GM18520 (cell line): ENCODE measurements around the gene SLC16A4.

ENCODE experiments used
- ATAC-seq: cut with Tn5 transposase; IDR thresholded peaks from one replicate; pipeline ENCODE4 v1.9.1; 2021; ENCODE audit not compliant: unreplicated experiment

The SLC16A4 gene

GRCh38 chr1:110361856-110362255, 29.0 kb downstream of the SLC16A4 start:
- ATAC-seq = no peak

DNA sequence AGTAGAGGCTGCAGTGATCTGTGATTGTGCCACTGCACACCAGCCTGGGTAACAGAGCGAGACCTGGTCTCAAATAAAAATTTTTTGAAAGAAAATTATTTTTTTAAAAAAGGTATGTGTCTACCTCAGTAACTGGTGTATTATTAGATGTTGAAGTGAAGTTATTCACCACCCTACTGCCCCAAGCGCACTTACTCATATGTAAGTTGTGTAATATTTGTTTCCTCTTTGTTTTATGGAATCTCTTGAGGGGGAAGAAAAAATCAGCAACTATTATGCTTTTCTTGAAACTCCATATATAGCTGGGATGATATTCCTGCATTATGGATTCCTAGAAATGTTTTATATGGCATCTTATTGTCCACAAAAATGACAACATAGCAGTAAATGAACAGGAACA, 30.4 kb downstream of the SLC16A4 start:
- no peak for ATAC-seq

- no peak for ATAC-seq
Observed at GRCh38 chr1:110356379-110356778, 34.4 kb downstream of the SLC16A4 start.

DNA sequence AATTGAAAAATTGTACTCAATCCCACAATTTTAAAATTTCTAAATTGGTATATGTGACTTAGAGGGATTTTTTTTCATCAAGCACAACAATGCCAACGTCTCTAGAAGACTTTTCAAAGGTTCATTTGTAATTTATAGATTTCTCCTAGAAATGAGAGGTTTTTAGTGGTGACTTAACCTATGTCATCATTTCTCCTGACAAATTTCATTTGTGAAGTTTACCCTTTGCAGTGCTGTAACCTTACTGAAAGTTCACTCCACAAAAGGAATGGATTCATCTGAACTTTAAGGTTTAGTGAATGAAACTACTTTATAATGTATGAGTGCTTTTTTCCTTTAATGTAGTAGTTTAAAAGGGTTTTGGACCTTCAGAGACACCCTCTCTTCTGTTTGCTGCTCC, 35.5 kb downstream of the SLC16A4 start:
- ATAC-seq = no peak

GRCh38 chr1:110350360-110350759, 40.5 kb downstream of the SLC16A4 start:
- no peak for ATAC-seq

DNA sequence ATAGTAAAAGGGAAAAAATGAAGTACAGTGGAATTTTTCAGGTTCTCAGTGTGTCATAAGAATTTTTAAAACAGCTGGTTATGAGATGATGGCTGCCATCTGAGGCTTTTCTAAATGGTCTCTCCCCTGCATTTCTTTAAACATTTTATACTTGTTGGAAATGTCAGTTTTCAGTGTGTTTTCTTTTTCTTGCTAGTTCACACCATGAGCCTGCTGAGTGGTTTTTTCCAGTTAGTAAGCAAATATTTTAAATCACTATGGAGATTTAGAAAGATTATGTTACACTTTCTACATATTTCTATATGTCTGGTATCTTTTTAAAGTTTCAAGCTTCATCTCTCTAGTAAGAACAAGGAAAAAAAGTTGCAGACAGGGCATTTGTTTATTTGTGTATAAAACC, 42.1 kb downstream of the SLC16A4 start:
- no peak for ATAC-seq

GRCh38 chr1:110348050-110348449, 42.8 kb downstream of the SLC16A4 start:
- no peak for ATAC-seq

GRCh38 chr1:110347182-110347893, 43.5 kb downstream of the SLC16A4 start:
- no peak for ATAC-seq

DNA sequence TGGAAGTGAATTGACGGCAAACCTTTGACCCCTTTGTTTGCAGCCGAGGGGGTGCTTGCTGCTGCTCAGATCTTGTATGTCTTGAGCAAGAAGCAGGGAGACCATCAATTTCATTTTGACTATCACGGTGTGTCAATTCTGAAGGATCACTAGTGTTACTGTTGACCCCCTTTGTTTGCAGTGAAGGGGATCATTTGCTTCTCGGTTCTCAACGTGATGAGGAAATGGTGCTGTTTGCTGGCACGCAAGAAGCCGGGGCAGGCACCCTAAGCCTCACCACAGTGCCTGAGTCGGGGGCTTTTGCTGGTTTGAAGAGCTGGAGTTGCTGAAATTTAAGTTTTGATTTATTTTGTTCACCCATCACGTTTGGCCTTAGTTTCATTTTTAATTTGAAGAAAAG, 44.1 kb downstream of the SLC16A4 start:
- no peak for ATAC-seq

GRCh38 chr1:110345480-110345879, 45.3 kb downstream of the SLC16A4 start:
- ATAC-seq = no peak

DNA sequence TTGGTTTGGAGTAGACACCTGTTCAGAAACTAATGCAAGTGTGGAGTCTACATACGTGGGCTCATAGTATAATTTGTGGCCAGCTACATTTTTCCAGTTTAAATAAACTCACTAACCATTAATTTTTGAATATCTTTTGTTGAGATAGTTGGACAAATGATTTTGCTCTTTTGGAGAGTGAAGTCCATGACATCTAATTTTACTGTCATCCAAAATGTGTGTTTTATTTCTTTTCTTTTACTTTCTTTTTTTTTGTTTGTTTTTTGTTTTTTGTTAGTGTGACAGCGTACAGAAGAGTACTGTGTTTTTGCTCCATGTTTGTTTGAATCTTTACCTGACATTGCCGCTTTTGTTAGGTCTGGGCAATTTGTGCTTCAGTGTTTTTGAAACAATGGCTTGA, 46.7 kb downstream of the SLC16A4 start:
- no peak for ATAC-seq

- ATAC-seq = no peak
Observed at GRCh38 chr1:110343249-110343648, 47.6 kb downstream of the SLC16A4 start.

GRCh38 chr1:110341872-110342331, 48.9 kb downstream of the SLC16A4 start:
- no peak for ATAC-seq

- ATAC-seq = no peak
Observed at GRCh38 chr1:110341146-110341871, 49.5 kb downstream of the SLC16A4 start.

DNA sequence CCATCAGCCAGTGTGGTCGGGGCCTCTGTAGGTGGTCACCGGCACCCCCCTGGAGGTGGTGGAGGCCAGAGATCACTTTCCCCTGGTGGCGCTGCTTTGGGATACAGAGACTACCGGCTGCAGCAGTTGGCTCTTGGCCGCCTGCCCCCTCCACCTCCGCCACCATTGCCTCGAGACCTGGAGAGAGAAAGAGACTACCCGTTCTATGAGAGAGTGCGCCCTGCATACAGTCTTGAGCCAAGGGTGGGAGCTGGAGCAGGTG, 50.7 kb downstream of the SLC16A4 start:
- ATAC-seq = no peak

GRCh38 chr1:110339407-110340206, 51.2 kb downstream of the SLC16A4 start:
- no peak for ATAC-seq

DNA sequence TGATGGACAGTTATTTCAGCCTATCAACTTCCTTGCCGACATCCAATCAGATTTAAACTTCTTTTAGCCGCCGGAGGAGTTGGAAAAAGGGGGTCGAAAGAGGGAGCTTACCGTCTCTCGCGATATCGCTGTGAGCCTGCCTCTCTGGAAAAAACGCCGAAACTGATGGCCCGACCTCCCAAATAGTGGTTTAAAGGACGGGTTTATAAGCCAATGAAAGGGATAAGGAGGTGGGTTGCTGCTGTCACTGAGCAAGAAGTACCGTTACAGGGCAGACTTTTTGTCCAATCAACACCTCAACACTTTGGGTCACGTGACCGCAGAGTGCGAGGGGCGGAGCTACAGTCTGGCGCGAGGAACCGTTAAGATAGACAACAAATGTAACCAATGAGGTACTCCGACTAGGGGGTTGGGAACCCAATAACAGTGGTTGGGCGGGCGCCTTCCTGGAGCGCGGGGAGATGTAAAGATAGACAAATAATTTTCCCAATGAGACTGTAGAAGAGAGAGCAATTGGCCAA, 51.9 kb downstream of the SLC16A4 start, which contains the start of gene RBM15:
Gene RBM15 (plus strand): TSS at position 492 of the 521 bp plus-strand sequence. CDS start 29 bp downstream, at position 521.
- peak; percentile 62 for ATAC-seq

GRCh38 chr1:110338309-110338885, 52.4 kb downstream of the SLC16A4 start:
- ATAC-seq = peak; percentile 47

DNA sequence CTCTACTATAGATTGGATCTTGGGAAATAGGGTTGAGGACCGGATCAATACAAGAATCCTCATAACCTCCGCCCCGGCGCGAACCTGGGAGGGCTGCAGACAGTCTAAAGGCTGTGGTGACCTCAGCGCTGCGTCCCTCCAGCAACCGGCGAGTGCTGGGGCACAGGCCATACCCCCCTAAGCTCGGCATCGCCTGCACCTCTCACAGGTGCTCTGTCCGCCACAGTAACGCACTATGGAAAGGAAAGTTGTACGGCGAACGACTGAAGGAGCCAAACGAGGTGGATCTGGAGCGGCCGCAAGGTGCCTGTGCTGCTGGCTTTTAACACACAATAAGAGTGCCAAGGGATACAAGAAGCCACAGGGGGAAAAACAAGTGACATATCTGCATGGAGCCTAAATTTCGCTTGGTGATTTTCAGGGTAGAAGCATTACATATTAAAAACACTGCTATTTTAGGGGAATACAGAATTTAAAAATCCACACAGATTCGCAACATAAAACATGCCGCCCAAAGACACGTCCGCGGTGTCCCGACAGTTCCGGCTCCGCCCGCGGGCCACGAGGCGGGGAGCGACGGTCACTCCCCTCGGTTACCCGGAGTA, 53.0 kb downstream of the SLC16A4 start:
- no peak for ATAC-seq

DNA sequence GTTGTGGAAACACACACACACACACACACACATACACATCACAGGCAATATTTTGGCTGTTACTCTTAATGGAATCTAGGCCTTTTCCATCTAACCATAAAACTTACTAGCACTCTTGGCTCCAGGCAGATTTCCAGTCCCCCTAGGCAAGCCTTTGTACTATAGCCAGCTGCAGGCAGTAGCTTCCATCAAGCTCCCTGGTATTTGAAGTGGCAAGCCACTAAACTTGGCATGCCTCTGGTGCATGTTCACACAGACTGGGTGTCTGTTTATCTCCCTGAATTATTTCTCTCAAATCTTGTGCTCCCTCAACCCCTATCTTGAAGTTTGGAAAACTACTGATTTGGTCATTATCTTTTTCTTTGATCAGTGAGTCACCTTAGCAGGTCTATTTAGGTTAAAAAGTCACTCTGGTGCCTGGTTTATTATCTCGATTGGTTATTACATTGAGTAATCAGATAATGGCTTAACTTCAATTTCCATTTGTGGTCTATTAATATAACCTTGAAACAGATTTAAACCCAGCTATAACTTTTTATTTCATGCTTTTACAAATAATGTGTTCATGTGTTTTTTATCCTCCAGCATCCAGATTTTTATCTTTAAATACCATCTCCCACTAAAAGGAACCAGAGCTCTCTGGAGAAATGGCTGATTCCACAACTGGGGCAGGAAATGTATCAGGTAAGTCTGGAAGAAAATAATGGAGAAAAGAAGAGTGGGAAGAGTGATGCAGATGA, 54.4 kb downstream of the SLC16A4 start:
- no peak for ATAC-seq
